Measurements from ENCODE around the gene YOD1. TPM values are rescaled to one million over a fixed set of nuclear protein-coding genes. Genes with fewer than 3 reads are reported as not detected.

Gene YOD1
- total and polyA plus RNA-seq, 2 donors (not counting 3 experiments of a cell fraction or from before 2014, with no cell fraction given), result 1.2 to 5.9 TPM

- H3K27me3 ChIP-seq (ENCODE audit: control insufficient read depth in 2 of 2, insufficient read depth in 2 of 2, low read length in 2 of 2), result peaks cover 2 to 3% of the 10 kb centered on the region in 2 experiments
- dilution Hi-C loops (cut with MboI; ENCODE audit: extremely low pct_ligation_motif_present, low sequenced_read_pairs), result no loop called here
- H3K79me2 ChIP-seq (ENCODE audit: control insufficient read depth, insufficient read depth, low read length), result no peaks in the 10 kb centered on the region
- H4K20me1 ChIP-seq (replicated peaks; ENCODE audit: control insufficient read depth, extremely low read depth, insufficient read depth, low read length), result no peaks in the 10 kb centered on the region
- H2AFZ ChIP-seq (ENCODE audit: low read depth, low read length), result no peak overlapping the region
- H3K27ac ChIP-seq (ENCODE audit: insufficient read depth, low read depth, low read length), result no peak overlapping the region
- POLR2A ChIA-PET, result no interaction called here
- H3K9me3 ChIP-seq (replicated peaks; ENCODE audit: control insufficient read depth, insufficient read depth, low read length), result no peaks in the 10 kb centered on the region
- DNase-seq (ENCODE audit: low read depth, low spot score) (no peak), FAIRE-seq (no peak)
- TF ChIP-seq, protein P1, sequence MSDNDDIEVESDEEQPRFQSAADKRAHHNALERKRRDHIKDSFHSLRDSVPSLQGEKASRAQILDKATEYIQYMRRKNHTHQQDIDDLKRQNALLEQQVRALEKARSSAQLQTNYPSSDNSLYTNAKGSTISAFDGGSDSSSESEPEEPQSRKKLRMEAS (IDR thresholded peaks at IDR 0.05; ENCODE audit: insufficient read depth, insufficient read length), result no peak
- no peak overlapping the region for H3K4me3 ChIP-seq (replicated peaks in 1 of 3; ENCODE audit: insufficient read depth in 1 of 3, low read depth in 1 of 3, low read length in 3 of 3)
- H3K9ac ChIP-seq (replicated peaks; ENCODE audit: extremely low read depth, insufficient read depth, low read length), result no peak overlapping the region
- H3K36me3 ChIP-seq (ENCODE audit: control insufficient read depth in 2 of 2, extremely low read depth in 1 of 2, insufficient read depth in 2 of 2, low read length in 2 of 2), result no peaks in the 10 kb centered on the region
- CTCF ChIA-PET, result interaction anchor here (1.5 kb wide), 1 partner anchor 14 kb away, joined by 4 read pairs; no protein-coding TSS in a partner anchor
- no peaks in the 10 kb centered on the region for H3K9me1 ChIP-seq (replicated peaks; ENCODE audit: control insufficient read depth, extremely low read depth, insufficient read depth, low read length)
- intact Hi-C loops (cut with micrococcal nuclease), result no loop called here
- H3K4me2 ChIP-seq (ENCODE audit: insufficient read depth, low read length), result no peak overlapping the region
- H3K4me1 ChIP-seq (ENCODE audit: control insufficient read depth, extremely low read depth, insufficient read depth, low read length), result no peaks in the 10 kb centered on the region
- BruUV-seq (replicated peaks), result no TSS peak
These were observed 19.8 kb upstream of the YOD1 start for GRCh38 chr1:207070811-207071210.

- DNase-seq (ENCODE audit: low read depth, low spot score) (no peak), FAIRE-seq (no peak)
- Histone ChIP-seq H3K79me2 (ENCODE audit: control insufficient read depth, insufficient read depth, low read length) (no peaks in the 10 kb centered on the region), H4K20me1 (replicated peaks; ENCODE audit: control insufficient read depth, extremely low read depth, insufficient read depth, low read length) (no peaks in the 10 kb centered on the region), H3K9me1 (replicated peaks; ENCODE audit: control insufficient read depth, extremely low read depth, insufficient read depth, low read length) (no peaks in the 10 kb centered on the region), H3K9me3 (replicated peaks; ENCODE audit: control insufficient read depth, insufficient read depth, low read length) (no peaks in the 10 kb centered on the region), H3K36me3 (ENCODE audit: control insufficient read depth in 2 of 2, extremely low read depth in 1 of 2, insufficient read depth in 2 of 2, low read length in 2 of 2) (no peaks in the 10 kb centered on the region), H3K4me2 (ENCODE audit: insufficient read depth, low read length) (no peak overlapping the region), H3K27me3 (ENCODE audit: control insufficient read depth in 2 of 2, insufficient read depth in 2 of 2, low read length in 2 of 2) (peaks cover 0 to under 1% of the 10 kb centered on the region in 2 experiments), H2AFZ (ENCODE audit: low read depth, low read length) (no peak overlapping the region), H3K9ac (replicated peaks; ENCODE audit: extremely low read depth, insufficient read depth, low read length) (no peak overlapping the region), H3K4me1 (ENCODE audit: control insufficient read depth, extremely low read depth, insufficient read depth, low read length) (no peaks in the 10 kb centered on the region), H3K4me3 (replicated peaks in 1 of 3; ENCODE audit: insufficient read depth in 1 of 3, low read depth in 1 of 3, low read length in 3 of 3) (no peak overlapping the region), H3K27ac (ENCODE audit: insufficient read depth, low read depth, low read length) (no peak overlapping the region)
- dilution Hi-C loops (cut with MboI; ENCODE audit: extremely low pct_ligation_motif_present, low sequenced_read_pairs), result no loop called here
- no TSS peak for BruUV-seq (replicated peaks)
- intact Hi-C loops (cut with micrococcal nuclease), result no loop called here
- ChIA-PET CTCF (no interaction called here), POLR2A (no interaction called here)
- TF ChIP-seq GATA2 (IDR thresholded peaks at IDR 0.05; ENCODE audit: insufficient read depth, insufficient read length, low read depth, low read length) (no peak), JUN (IDR thresholded peaks at IDR 0.05; ENCODE audit: borderline replicate concordance, insufficient read depth, insufficient read length, low read depth) (no peak), POLR2A (IDR thresholded peaks at IDR 0.05; ENCODE audit: low read depth, low read length) (no peak), FOS (IDR thresholded peaks at IDR 0.05; ENCODE audit: borderline replicate concordance, insufficient read depth, low read length) (no peak), MYC (IDR thresholded peaks at IDR 0.05; ENCODE audit: low read depth, low read length) (no peak), EZH2 (IDR thresholded peaks at IDR 0.05; ENCODE audit: borderline replicate concordance, low read depth, low read length, severe bottlenecking) (no peak), POLR2AphosphoS5 (IDR thresholded peaks at IDR 0.05; ENCODE audit: insufficient read depth, low read depth, low read length) (no peak)
- TF ChIP-seq, protein P2, sequence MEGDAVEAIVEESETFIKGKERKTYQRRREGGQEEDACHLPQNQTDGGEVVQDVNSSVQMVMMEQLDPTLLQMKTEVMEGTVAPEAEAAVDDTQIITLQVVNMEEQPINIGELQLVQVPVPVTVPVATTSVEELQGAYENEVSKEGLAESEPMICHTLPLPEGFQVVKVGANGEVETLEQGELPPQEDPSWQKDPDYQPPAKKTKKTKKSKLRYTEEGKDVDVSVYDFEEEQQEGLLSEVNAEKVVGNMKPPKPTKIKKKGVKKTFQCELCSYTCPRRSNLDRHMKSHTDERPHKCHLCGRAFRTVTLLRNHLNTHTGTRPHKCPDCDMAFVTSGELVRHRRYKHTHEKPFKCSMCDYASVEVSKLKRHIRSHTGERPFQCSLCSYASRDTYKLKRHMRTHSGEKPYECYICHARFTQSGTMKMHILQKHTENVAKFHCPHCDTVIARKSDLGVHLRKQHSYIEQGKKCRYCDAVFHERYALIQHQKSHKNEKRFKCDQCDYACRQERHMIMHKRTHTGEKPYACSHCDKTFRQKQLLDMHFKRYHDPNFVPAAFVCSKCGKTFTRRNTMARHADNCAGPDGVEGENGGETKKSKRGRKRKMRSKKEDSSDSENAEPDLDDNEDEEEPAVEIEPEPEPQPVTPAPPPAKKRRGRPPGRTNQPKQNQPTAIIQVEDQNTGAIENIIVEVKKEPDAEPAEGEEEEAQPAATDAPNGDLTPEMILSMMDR (IDR thresholded peaks at IDR 0.05; ENCODE audit: extremely low read depth in 1 of 2, insufficient read depth in 1 of 2, low read depth in 1 of 2, low read length in 2 of 2), result no peak
- TF ChIP-seq, protein P1 (IDR thresholded peaks at IDR 0.05; ENCODE audit: insufficient read depth, insufficient read length), result no peak
These were observed 19.0 kb upstream of the YOD1 start for GRCh38 chr1:207069858-207070506.
